ENCODE measurements around the gene CFAP299. TPM values are rescaled to one million over a fixed set of nuclear protein-coding genes. Genes with fewer than 3 reads are reported as not detected.

The CFAP299 gene
- total RNA-seq, 1 experiment from 2014 or later: not detected

DNA sequence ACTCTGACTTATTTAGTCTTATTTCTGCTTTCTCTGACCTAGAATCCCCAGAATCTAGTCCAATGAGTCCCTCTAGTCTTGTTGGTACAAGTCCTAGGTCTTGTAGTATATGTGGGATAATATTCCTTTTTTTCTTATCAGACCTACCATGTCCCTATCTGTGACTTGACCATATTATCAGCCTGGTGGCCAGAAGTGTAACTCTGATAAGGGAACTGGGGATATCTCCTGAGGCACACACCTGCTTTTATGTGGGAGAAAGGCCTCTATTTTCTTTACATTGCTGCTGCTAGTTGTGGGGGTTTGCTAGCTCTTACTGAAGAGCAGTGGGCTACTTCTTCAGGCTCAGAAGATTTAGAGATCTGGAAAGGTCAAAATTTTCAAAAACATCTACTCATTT lies 38.6 kb downstream of the CFAP299 start:
- Histone ChIP-seq H3K4me3 (ENCODE audit: low read depth, low read length, poor library complexity, severe bottlenecking) (no peak overlapping the region), H3K27ac (ENCODE audit: low read depth, low read length, poor library complexity, severe bottlenecking) (no peak overlapping the region), H3K4me1 (ENCODE audit: insufficient read depth, low read length, poor library complexity, severe bottlenecking) (no peaks in the 10 kb centered on the region), H3K27me3 (replicated peaks; ENCODE audit: insufficient read depth, low read depth, low read length, poor library complexity) (no peaks in the 10 kb centered on the region), H3K36me3 (ENCODE audit: insufficient read depth, low read length, poor library complexity, severe bottlenecking) (no peaks in the 10 kb centered on the region), H3K9me3 (ENCODE audit: low read depth, low read length, poor library complexity, severe bottlenecking) (no peaks in the 10 kb centered on the region)
- intact Hi-C loops (cut with micrococcal nuclease; ENCODE audit: unreplicated experiment): no loop called here
- TF ChIP-seq EZH2 (IDR thresholded peaks at IDR 0.05; ENCODE audit: borderline replicate concordance, low read depth, low read length, poor library complexity, severe bottlenecking): no peak
- no TSS peak for BruUV-seq (replicated peaks)
- no peak for DNase-seq (ENCODE audit: low spot score)
- ChIA-PET POLR2A (ENCODE audit: low non-redundant PET) (no interaction called here), CTCF (no interaction called here)

DNA sequence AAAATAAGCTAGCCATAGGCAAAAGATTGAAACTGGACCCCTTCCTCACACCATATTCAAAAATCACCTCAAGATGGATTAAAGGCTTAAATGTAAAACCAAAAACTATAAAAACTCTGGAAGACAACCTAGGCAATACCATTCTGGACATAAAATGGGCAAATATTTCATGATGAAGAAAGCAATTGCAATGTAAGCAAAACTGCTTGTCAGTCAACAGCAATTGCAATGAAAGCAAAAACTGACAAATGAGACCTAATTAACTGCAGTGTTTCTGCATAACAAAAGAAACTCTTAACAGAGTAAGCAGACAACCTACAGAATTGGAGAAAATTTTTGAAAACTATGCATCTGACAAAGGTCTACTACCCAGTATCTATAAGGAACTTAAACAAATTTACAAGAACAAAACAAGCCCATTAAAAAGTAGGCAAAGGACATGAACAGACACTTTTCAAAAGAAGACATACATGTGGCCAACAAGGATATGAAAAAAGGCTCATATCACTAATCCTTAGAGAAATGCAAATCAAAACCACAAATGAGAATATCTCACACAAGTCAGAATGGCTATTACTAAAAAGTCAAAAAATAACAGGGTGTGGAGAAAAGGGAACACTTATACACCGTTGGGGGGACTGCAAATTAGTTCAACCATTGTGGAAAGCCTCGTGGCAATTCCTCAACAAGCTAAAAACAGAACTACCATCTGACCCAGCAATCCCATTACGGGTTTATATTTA lies 46.7 kb downstream of the CFAP299 start:
- BruUV-seq (replicated peaks): no TSS peak
- DNase-seq (ENCODE audit: low spot score): no peak
- intact Hi-C loops (cut with micrococcal nuclease; ENCODE audit: unreplicated experiment): no loop called here
- CTCF ChIA-PET: no interaction called here
- POLR2A ChIA-PET (ENCODE audit: low non-redundant PET): no interaction called here
- Histone ChIP-seq H3K27ac (ENCODE audit: low read depth, low read length, poor library complexity, severe bottlenecking) (no peak overlapping the region), H3K4me3 (ENCODE audit: low read depth, low read length, poor library complexity, severe bottlenecking) (no peak overlapping the region), H3K4me1 (ENCODE audit: insufficient read depth, low read length, poor library complexity, severe bottlenecking) (no peaks in the 10 kb centered on the region), H3K36me3 (ENCODE audit: insufficient read depth, low read length, poor library complexity, severe bottlenecking) (no peaks in the 10 kb centered on the region), H3K9me3 (ENCODE audit: low read depth, low read length, poor library complexity, severe bottlenecking) (no peaks in the 10 kb centered on the region), H3K27me3 (replicated peaks; ENCODE audit: insufficient read depth, low read depth, low read length, poor library complexity) (no peaks in the 10 kb centered on the region)
- no peak for TF ChIP-seq EZH2 (IDR thresholded peaks at IDR 0.05; ENCODE audit: borderline replicate concordance, low read depth, low read length, poor library complexity, severe bottlenecking)

DNA sequence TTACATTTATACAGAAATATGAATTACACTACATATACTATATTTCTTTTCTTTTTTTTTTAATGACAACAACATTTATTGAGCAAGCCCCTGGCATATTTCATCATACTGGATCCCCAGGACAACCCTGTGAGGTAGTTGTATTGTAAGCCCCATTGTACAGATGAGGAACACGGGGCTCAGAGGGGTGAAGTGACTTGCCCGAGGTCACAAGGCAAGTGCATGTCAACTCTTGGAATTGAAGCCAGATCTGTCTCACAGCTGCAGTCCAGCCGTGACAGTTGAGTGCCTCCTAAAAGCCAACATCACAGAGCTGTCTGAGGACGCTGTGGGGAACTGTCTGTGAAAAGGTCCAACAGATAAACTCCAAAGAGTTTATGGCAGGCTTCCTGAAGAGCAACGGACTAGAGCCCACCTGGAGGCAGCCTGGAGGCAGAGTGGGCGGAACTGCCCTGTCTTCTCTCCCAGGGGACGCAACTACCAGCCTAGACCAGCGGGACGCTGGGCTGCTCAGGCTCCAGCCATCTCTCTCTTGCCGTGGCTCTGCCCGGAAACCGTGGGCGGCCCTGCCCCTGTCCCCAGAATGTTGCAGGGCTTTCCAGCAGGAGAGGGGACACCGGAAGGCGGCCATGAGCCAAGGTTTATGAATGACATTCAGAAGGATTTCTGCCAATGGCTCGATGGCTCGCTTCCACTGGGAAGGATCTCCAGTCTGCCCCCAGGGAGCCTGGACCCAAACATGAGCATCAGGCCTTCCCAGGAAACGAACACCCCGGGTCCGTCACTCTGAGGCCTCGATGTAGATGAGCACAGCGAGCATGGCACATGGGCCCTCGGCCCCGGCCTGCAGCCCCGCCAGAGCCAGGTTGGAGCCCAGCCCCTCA lies 50.1 kb downstream of the CFAP299 start:
- Histone ChIP-seq H3K27ac (ENCODE audit: low read depth, low read length, poor library complexity, severe bottlenecking) (no peak overlapping the region), H3K4me1 (ENCODE audit: insufficient read depth, low read length, poor library complexity, severe bottlenecking) (no peaks in the 10 kb centered on the region), H3K36me3 (ENCODE audit: insufficient read depth, low read length, poor library complexity, severe bottlenecking) (no peaks in the 10 kb centered on the region), H3K27me3 (replicated peaks; ENCODE audit: insufficient read depth, low read depth, low read length, poor library complexity) (no peaks in the 10 kb centered on the region), H3K4me3 (ENCODE audit: low read depth, low read length, poor library complexity, severe bottlenecking) (no peak overlapping the region), H3K9me3 (ENCODE audit: low read depth, low read length, poor library complexity, severe bottlenecking) (no peaks in the 10 kb centered on the region)
- ChIA-PET CTCF (no interaction called here), POLR2A (ENCODE audit: low non-redundant PET) (no interaction called here)
- TF ChIP-seq CTCF (conservative IDR thresholded peaks at IDR 0.05; ENCODE audit: low read depth, low read length) (no peak), EZH2 (IDR thresholded peaks at IDR 0.05; ENCODE audit: borderline replicate concordance, low read depth, low read length, poor library complexity, severe bottlenecking) (no peak)
- intact Hi-C loops (cut with micrococcal nuclease; ENCODE audit: unreplicated experiment): no loop called here
- DNase-seq (ENCODE audit: low spot score): no peak
- BruUV-seq (replicated peaks): no TSS peak

DNA sequence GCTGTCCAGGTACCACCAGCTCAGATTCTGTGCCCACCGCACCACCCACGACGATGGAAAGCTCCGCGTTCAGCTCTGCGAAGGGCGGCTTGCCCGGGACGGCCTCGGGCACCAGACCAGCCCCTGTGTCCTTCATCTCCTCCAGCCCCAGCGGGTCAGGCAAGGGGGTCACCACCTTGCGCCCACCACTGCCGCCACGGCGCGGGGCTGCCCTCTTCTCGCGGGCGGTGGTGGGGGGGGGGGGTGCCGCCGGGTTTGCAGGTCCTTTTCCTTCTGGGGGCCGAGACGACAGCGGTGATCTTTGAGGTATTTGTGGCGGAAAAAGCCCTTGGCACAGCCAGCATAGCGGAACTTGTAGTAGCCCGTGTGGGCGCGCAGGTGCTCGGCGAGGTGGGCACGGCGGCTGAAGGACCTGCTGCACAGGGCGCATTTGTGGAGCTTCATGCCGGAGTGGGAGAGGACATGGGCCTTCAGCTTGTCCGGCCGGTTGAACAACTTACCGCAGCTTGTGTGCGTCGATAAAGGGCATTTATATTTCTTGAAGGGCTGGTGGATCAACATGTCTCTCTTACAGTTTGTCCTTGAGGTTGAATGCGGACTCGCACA lies 50.9 kb downstream of the CFAP299 start:
- DNase-seq (ENCODE audit: low spot score): no peak
- Histone ChIP-seq H3K27ac (ENCODE audit: low read depth, low read length, poor library complexity, severe bottlenecking) (no peak overlapping the region), H3K27me3 (replicated peaks; ENCODE audit: insufficient read depth, low read depth, low read length, poor library complexity) (no peaks in the 10 kb centered on the region), H3K4me3 (ENCODE audit: low read depth, low read length, poor library complexity, severe bottlenecking) (no peak overlapping the region), H3K4me1 (ENCODE audit: insufficient read depth, low read length, poor library complexity, severe bottlenecking) (no peaks in the 10 kb centered on the region), H3K36me3 (ENCODE audit: insufficient read depth, low read length, poor library complexity, severe bottlenecking) (no peaks in the 10 kb centered on the region), H3K9me3 (ENCODE audit: low read depth, low read length, poor library complexity, severe bottlenecking) (no peaks in the 10 kb centered on the region)
- intact Hi-C loops (cut with micrococcal nuclease; ENCODE audit: unreplicated experiment): no loop called here
- ChIA-PET CTCF (no interaction called here), POLR2A (ENCODE audit: low non-redundant PET) (no interaction called here)
- no peak for TF ChIP-seq CTCF (conservative IDR thresholded peaks at IDR 0.05; ENCODE audit: low read depth, low read length)
- no peak for TF ChIP-seq EZH2 (IDR thresholded peaks at IDR 0.05; ENCODE audit: borderline replicate concordance, low read depth, low read length, poor library complexity, severe bottlenecking)
- BruUV-seq (replicated peaks): no TSS peak
